ENCODE results near the gene DMBX1.

Gene DMBX1

GRCh38 chr1:46503421-46503820 is 13.8 kb downstream of the DMBX1 start:
- DNase-seq (ENCODE audit: low read depth, low spot score) = no peak

GRCh38 chr1:46506470-46507219 is 17.0 kb downstream of the DMBX1 start:
- DNase-seq (ENCODE audit: low read depth, low spot score) = no peak

- no peak for DNase-seq (ENCODE audit: low read depth, low spot score)
Measured at GRCh38 chr1:46508757-46509156, 19.1 kb downstream of the DMBX1 start.

- DNase-seq (ENCODE audit: low read depth, low spot score) = no peak
Measured at GRCh38 chr1:46510341-46510997, 20.8 kb downstream of the DMBX1 start.

- DNase-seq (ENCODE audit: low read depth, low spot score) = no peak
Measured at GRCh38 chr1:46510998-46511365, 21.3 kb downstream of the DMBX1 start.

- no peak for DNase-seq (ENCODE audit: low read depth, low spot score)
Measured at GRCh38 chr1:46512135-46512791, 22.6 kb downstream of the DMBX1 start.

GRCh38 chr1:46512792-46513190 is 23.2 kb downstream of the DMBX1 start:
- no peak for DNase-seq (ENCODE audit: low read depth, low spot score)

GRCh38 chr1:46513536-46513935 is 23.9 kb downstream of the DMBX1 start:
- no peak for DNase-seq (ENCODE audit: low read depth, low spot score)

GRCh38 chr1:46515576-46515975 is 25.9 kb downstream of the DMBX1 start:
- DNase-seq (ENCODE audit: low read depth, low spot score) = no peak

GRCh38 chr1:46516200-46516950 is 26.7 kb downstream of the DMBX1 start:
- DNase-seq (ENCODE audit: low read depth, low spot score) = no peak

- DNase-seq (ENCODE audit: low read depth, low spot score) = no peak
Measured at GRCh38 chr1:46517010-46517600, 27.5 kb downstream of the DMBX1 start.

GRCh38 chr1:46517932-46518498 is 28.4 kb downstream of the DMBX1 start:
- DNase-seq (ENCODE audit: low read depth, low spot score) = no peak

- no peak for DNase-seq (ENCODE audit: low read depth, low spot score)
Measured at GRCh38 chr1:46519209-46519608, 29.6 kb downstream of the DMBX1 start.

- DNase-seq (ENCODE audit: low read depth, low spot score) = no peak
Measured at GRCh38 chr1:46520063-46520911, 30.7 kb downstream of the DMBX1 start.

- no peak for DNase-seq (ENCODE audit: low read depth, low spot score)
Measured at GRCh38 chr1:46521414-46521813, 31.8 kb downstream of the DMBX1 start.

- DNase-seq (ENCODE audit: low read depth, low spot score) = no peak
Measured at GRCh38 chr1:46522184-46522968, 32.7 kb downstream of the DMBX1 start.

GRCh38 chr1:46522969-46523320 is 33.3 kb downstream of the DMBX1 start:
- DNase-seq (ENCODE audit: low read depth, low spot score) = no peak

- DNase-seq (ENCODE audit: low read depth, low spot score) = no peak
Measured at GRCh38 chr1:46523496-46524353, 34.1 kb downstream of the DMBX1 start.

- no peak for DNase-seq (ENCODE audit: low read depth, low spot score)
Measured at GRCh38 chr1:46524843-46525242, 35.2 kb downstream of the DMBX1 start.
